Epithelial cell of esophagus (primary cell): ENCODE measurements around the gene PIM3.
"Not testable (repeated sequence)": the region's sequence is repeated elsewhere in the genome, so short reads cannot be mapped to it uniquely, and the experiment has no call there.

Experiments
- DNase-seq: peaks from one replicate; pipeline ENCODE4 v3.0.0; 2010; ENCODE audit warnings: low read depth
- H3K4me3 ChIP-seq: 2 replicates; pipeline ENCODE4 v1.5.1; 2011; ENCODE audit warnings: mild to moderate bottlenecking, low read length, control low read depth
- CTCF ChIP-seq: IDR thresholded peaks from 2 replicates; pipeline ENCODE4 v1.5.1; 2011; ENCODE audit warnings: low read depth, mild to moderate bottlenecking, low read length, control low read depth, inconsistent platforms; ENCODE audit not compliant: insufficient read depth; ENCODE audit errors: missing control alignments

The PIM3 gene

GRCh38 chr22:49986325-49986724, 25.8 kb downstream of the PIM3 start:
- DNase-seq = no peak
- TF ChIP-seq CTCF = no peak
- H3K4me3 ChIP-seq = no peak overlapping the region

GRCh38 chr22:49989826-49990225, 29.3 kb downstream of the PIM3 start:
- DNase-seq, H3K4me3 ChIP-seq: not testable (repeated sequence)

GRCh38 chr22:49991167-49991566, 30.6 kb downstream of the PIM3 start:
- DNase-seq = no peak
- TF ChIP-seq CTCF = no peak
- H3K4me3 ChIP-seq = no peak overlapping the region

- TF ChIP-seq CTCF = no peak
- no peak for DNase-seq
- H3K4me3 ChIP-seq = no peak overlapping the region
Observed at GRCh38 chr22:49991907-49992533, 31.4 kb downstream of the PIM3 start.

- peak; percentile 68 for DNase-seq
- peak; percentile 80 for TF ChIP-seq CTCF
- H3K4me3 ChIP-seq = no peak overlapping the region
Observed at GRCh38 chr22:49992921-49993648, 32.5 kb downstream of the PIM3 start.

GRCh38 chr22:49993649-49994360, 33.2 kb downstream of the PIM3 start:
- no peak overlapping the region for H3K4me3 ChIP-seq
- no peak for TF ChIP-seq CTCF
- DNase-seq = no peak

- no peak for DNase-seq
- no peak for TF ChIP-seq CTCF
- H3K4me3 ChIP-seq = no peak overlapping the region
Observed at GRCh38 chr22:49994361-49995040, 33.9 kb downstream of the PIM3 start.
